HEK293 (cell line): Measurements from ENCODE around the gene FAM193A.
"Not testable (repeated sequence)": the region's sequence is repeated elsewhere in the genome, so short reads cannot be mapped to it uniquely, and the experiment has no call there.

Experiments
- CTCF ChIA-PET: fragments of 350-600 bp; formaldehyde crosslinking; extraction: SDS; loops from one replicate; lab custom pipeline; 2021; ENCODE audit warnings: antibody characterized with exemption; lab: Yijun Ruan, JAX
- POLR2A ChIA-PET: fragments of 300-600 bp; formaldehyde crosslinking; extraction: SDS; loops from one replicate; lab custom pipeline; 2020; ENCODE audit warnings: antibody characterized with exemption, inconsistent platforms; lab: Yijun Ruan, JAX
- H3K27ac ChIP-seq: fragments of 200-500 bp; sonication (Bioruptor generic); 2 replicates; pipeline ENCODE4 v1.5.1; 2014; ENCODE audit warnings: low read depth, low read length, control low read depth, inconsistent platforms; ENCODE audit errors: extremely low read depth
- H3K36me3 ChIP-seq, 2 experiments: fragments of 200-500 bp in 1 of 2; sonication (Bioruptor generic) in 1 of 2; 1 replicate in 1 of 2; 2 replicates in 1 of 2; pipeline ENCODE4 v1.5.1; 2014 to 2017; ENCODE audit warnings: inconsistent platforms in 2 of 2, low read length in 2 of 2; ENCODE audit not compliant: control insufficient read depth in 2 of 2, insufficient read depth in 1 of 2
- H3K4me1 ChIP-seq: fragments of 200-500 bp; sonication (Bioruptor generic); 2 replicates; pipeline ENCODE4 v1.5.1; 2014; ENCODE audit warnings: mild to moderate bottlenecking, low read length, inconsistent platforms; ENCODE audit not compliant: control insufficient read depth, insufficient read depth
- H3K4me3 ChIP-seq: 2 replicates; pipeline ENCODE4 v1.5.1; 2011; ENCODE audit warnings: low read depth, mild to moderate bottlenecking, control low read depth, low read length, moderate library complexity
- H3K9me3 ChIP-seq: fragments of 200-500 bp; sonication (Bioruptor generic); 2 replicates; pipeline ENCODE4 v1.5.1; 2014; ENCODE audit warnings: low read depth, low read length, inconsistent platforms; ENCODE audit not compliant: control insufficient read depth, insufficient read depth
- HOXA7 ChIP-seq: sonication (generic); formaldehyde crosslinking; IDR thresholded peaks from 2 replicates; pipeline ENCODE4 v1.8.1; 2022; ENCODE audit warnings: missing genetic modification reagents, borderline replicate concordance
- MYNN ChIP-seq: fragments of 450-650 bp; formaldehyde crosslinking; IDR thresholded peaks from 2 replicates; pipeline ENCODE4 v1.5.1; 2016; ENCODE audit warnings: missing biosample characterization, missing genetic modification characterization, borderline replicate concordance
- MZF1 ChIP-seq: fragments of 450-650 bp; formaldehyde crosslinking; IDR thresholded peaks from 2 replicates; pipeline ENCODE4 v1.5.1; 2017; ENCODE audit warnings: missing biosample characterization, missing genetic modification characterization, borderline replicate concordance
- OVOL3 ChIP-seq: fragments of 450-650 bp; formaldehyde crosslinking; IDR thresholded peaks from 2 replicates; pipeline ENCODE4 v1.5.1; 2016; ENCODE audit warnings: missing biosample characterization, missing genetic modification characterization
- REST ChIP-seq: fragments of 450-650 bp; formaldehyde crosslinking; IDR thresholded peaks from 2 replicates; pipeline ENCODE4 v1.5.1; 2016; ENCODE audit warnings: missing biosample characterization, missing genetic modification characterization
- SETDB1 ChIP-seq: IDR thresholded peaks from one replicate; pipeline ENCODE4 v1.6.1; 2017; ENCODE audit warnings: mild to moderate bottlenecking, low read length, moderate library complexity, mixed read lengths; ENCODE audit not compliant: insufficient read length
- ZBTB44 ChIP-seq: fragments of 450-650 bp; IDR thresholded peaks from 2 replicates; pipeline ENCODE4 v1.5.1; 2018; ENCODE audit warnings: missing biosample characterization, mild to moderate bottlenecking, missing genetic modification characterization
- ZFP37 ChIP-seq: fragments of 450-650 bp; formaldehyde crosslinking; IDR thresholded peaks from 2 replicates; pipeline ENCODE4 v1.5.1; 2016; ENCODE audit warnings: missing biosample characterization, missing genetic modification characterization
- ZNF148 ChIP-seq: fragments of 450-650 bp; formaldehyde crosslinking; IDR thresholded peaks from 2 replicates; pipeline ENCODE4 v1.5.0; 2017; ENCODE audit warnings: missing biosample characterization, missing genetic modification characterization, borderline replicate concordance
- ZNF16 ChIP-seq: fragments of 450-650 bp; formaldehyde crosslinking; IDR thresholded peaks from 2 replicates; pipeline ENCODE4 v1.5.1; 2016; ENCODE audit warnings: low read depth, missing biosample characterization, missing genetic modification characterization
- ZNF211 ChIP-seq: fragments of 450-650 bp; formaldehyde crosslinking; IDR thresholded peaks from 2 replicates; pipeline ENCODE4 v1.5.1; 2016; ENCODE audit warnings: low read depth, missing biosample characterization, missing genetic modification characterization
- ZNF302 ChIP-seq: fragments of 450-650 bp; formaldehyde crosslinking; IDR thresholded peaks from 2 replicates; pipeline ENCODE4 v1.5.1; 2016; ENCODE audit warnings: missing biosample characterization, missing genetic modification characterization, low read depth
- ZNF37A ChIP-seq: fragments of 450-650 bp; IDR thresholded peaks from 2 replicates; pipeline ENCODE4 v1.5.1; 2018; ENCODE audit warnings: missing biosample characterization, missing genetic modification characterization
- ZNF391 ChIP-seq: fragments of 450-650 bp; formaldehyde crosslinking; IDR thresholded peaks from 2 replicates; pipeline ENCODE4 v1.5.1; 2016; ENCODE audit warnings: low read depth, missing biosample characterization, missing genetic modification characterization, borderline replicate concordance
- ZNF514 ChIP-seq: fragments of 450-650 bp; formaldehyde crosslinking; IDR thresholded peaks from 2 replicates; pipeline ENCODE4 v1.5.1; 2016; ENCODE audit warnings: missing biosample characterization, missing genetic modification characterization
- ZNF658 ChIP-seq: fragments of 450-650 bp; formaldehyde crosslinking; IDR thresholded peaks from 2 replicates; pipeline ENCODE4; 2016; ENCODE audit warnings: missing biosample characterization, missing genetic modification characterization

The FAM193A gene

GRCh38 chr4:2762048-2762447, 225.6 kb downstream of the FAM193A start:
- POLR2A ChIA-PET = no interaction called here
- no peak overlapping the region for H3K4me3 ChIP-seq
- TF ChIP-seq ZNF148 = no peak
- no peak for TF ChIP-seq ZNF658 (tag by site-specific recombination)
- no peak for TF ChIP-seq ZFP37
- no peak for TF ChIP-seq ZNF16 (tag by site-specific recombination)
- no peak for TF ChIP-seq HOXA7 (CRISPR knock-in tag)
- no peak for TF ChIP-seq SETDB1
- TF ChIP-seq MYNN (tag by site-specific recombination) = no peak
- TF ChIP-seq ZNF302 (tag by site-specific recombination) = no peak
- no peak for TF ChIP-seq OVOL3 (tag by site-specific recombination)
- TF ChIP-seq ZNF514 (tag by site-specific recombination) = no peak
- TF ChIP-seq ZBTB44 (tag by site-specific recombination) = no peak
- no peak for TF ChIP-seq MZF1
- TF ChIP-seq REST (tag by site-specific recombination) = no peak
- no peak for TF ChIP-seq ZNF391 (tag by site-specific recombination)
- no peak for TF ChIP-seq ZNF211 (tag by site-specific recombination)
- no peak for TF ChIP-seq ZNF37A (tag by site-specific recombination)
- H3K4me1 ChIP-seq = no peaks in the 10 kb centered on the region
- no peak overlapping the region for H3K27ac ChIP-seq
- no peaks in the 10 kb centered on the region for H3K36me3 ChIP-seq
- CTCF ChIA-PET = interaction anchor here (0.7 kb wide), 1 partner anchor 415 kb away, joined by 3 read pairs; no protein-coding TSS in a partner anchor
- no peaks in the 10 kb centered on the region for H3K9me3 ChIP-seq

GRCh38 chr4:2762486-2763370, 226.3 kb downstream of the FAM193A start:
- H3K4me1 ChIP-seq, H3K4me3 ChIP-seq, POLR2A ChIA-PET, H3K36me3 ChIP-seq, H3K9me3 ChIP-seq, H3K27ac ChIP-seq: not testable (repeated sequence)
- CTCF ChIA-PET = interaction anchor here (0.7 kb wide), 2 partner anchors 191 to 414 kb away, joined by 3 read pairs; no protein-coding TSS in a partner anchor
